Erythroblast (primary cell): ENCODE results near the gene TREM1.

Source experiments
- GATA1 ChIP-seq: IDR thresholded peaks from 2 replicates; pipeline ENCODE4 v1.6.1; 2011; ENCODE audit warnings: low read depth, mild to moderate bottlenecking, control low read depth, low read length, moderate library complexity
- POLR2A ChIP-seq: IDR thresholded peaks from 2 replicates; pipeline ENCODE4 v1.6.1; 2011; ENCODE audit warnings: mild to moderate bottlenecking, low read length

GRCh38 chr6:41229721-41230120 lies 56.8 kb downstream of the TREM1 start:
- TF ChIP-seq POLR2A (no peak), GATA1 (no peak)
